Caco-2 (cell line): ENCODE results near the gene PTPN13. TPM values are rescaled to one million over a fixed set of nuclear protein-coding genes. Genes with fewer than 3 reads are reported as not detected.

Experiments
- BruUV-seq: library from RNA; stranded (reverse); fragments of 400-500 nt; replicated peaks from 2 replicates; lab custom pipeline; 2021; lab: Mats Ljungman, UMichigan
- CTCF ChIA-PET: fragments of 300-600 bp; sonication (Branson Sonifier 250); formaldehyde crosslinking; loops from one replicate; lab custom pipeline; 2022; ENCODE audit warnings: antibody characterized with exemption; lab: Charles Lee
- POLR2A ChIA-PET: fragments of 300-600 bp; sonication (Branson Sonifier 250); formaldehyde crosslinking; loops from one replicate; lab custom pipeline; 2022; ENCODE audit warnings: antibody characterized with exemption; lab: Charles Lee
- DNase-seq, 2 experiments: peaks; one replicate each; pipeline versions ENCODE4 v3.0.0 to v3.0.0-alpha.2; 2020 to 2022
- H3K27me3 ChIP-seq: replicated peaks from 2 replicates; pipeline ENCODE4 v1.6.0; 2011; ENCODE audit warnings: low read length; ENCODE audit not compliant: control insufficient read depth, insufficient read depth
- H3K36me3 ChIP-seq: 2 replicates; pipeline ENCODE4 v1.5.1; 2011; ENCODE audit warnings: low read length; ENCODE audit not compliant: control insufficient read depth, insufficient read depth
- H3K4me1 ChIP-seq: fragments of 250-450 bp; sonication (Bioruptor Pico); 2 replicates; pipeline ENCODE4 v1.5.1; 2020; ENCODE audit warnings: mild to moderate bottlenecking
- H3K4me3 ChIP-seq: 2 replicates; pipeline ENCODE4 v1.5.1; 2011; ENCODE audit warnings: low read depth, mild to moderate bottlenecking, control low read depth, low read length
- H3K9me3 ChIP-seq: fragments of 250-450 bp; sonication (Bioruptor Pico); 2 replicates; pipeline ENCODE4 v1.5.1; 2020; ENCODE audit warnings: mild to moderate bottlenecking, moderate library complexity
- H3K27ac Mint-ChIP-seq: one replicate; pipeline ENCODE4 v1.8.0; 2022; ENCODE audit warnings: mixed read lengths; ENCODE audit not compliant: unreplicated experiment
- H3K27me3 Mint-ChIP-seq: one replicate; pipeline ENCODE4 v1.8.0; 2022; ENCODE audit warnings: mixed read lengths; ENCODE audit not compliant: insufficient read depth, unreplicated experiment
- H3K36me3 Mint-ChIP-seq: one replicate; pipeline ENCODE4 v1.8.0; 2022; ENCODE audit warnings: mild to moderate bottlenecking, mixed read lengths; ENCODE audit not compliant: insufficient read depth, unreplicated experiment
- H3K4me1 Mint-ChIP-seq: one replicate; pipeline ENCODE4 v1.8.0; 2022; ENCODE audit warnings: low read depth, mixed read lengths; ENCODE audit not compliant: unreplicated experiment
- H3K4me3 Mint-ChIP-seq: one replicate; pipeline ENCODE4 v1.8.0; 2022; ENCODE audit warnings: mild to moderate bottlenecking, moderate library complexity, mixed read lengths; ENCODE audit not compliant: unreplicated experiment
- H3K9me3 Mint-ChIP-seq: one replicate; pipeline ENCODE4 v1.8.0; 2022; ENCODE audit warnings: mixed read lengths; ENCODE audit not compliant: unreplicated experiment
- intact Hi-C: fragments of 100-400 bp; cut with micrococcal nuclease; formaldehyde crosslinking; loops from one replicate; pipeline ENCODE4 v1.10.0; 2022; ENCODE audit not compliant: unreplicated experiment
- total RNA-seq: library from RNA; stranded (reverse); gene quantifications from 2 replicates; pipeline ENCODE4 v1.2.3, GENCODE V29; 2022
- TF ChIP-seq, protein P1 (sequence below), 2 experiments: fragments of 200-600 bp in 1 of 2; IDR thresholded peaks; 1 replicate in 1 of 2; 2 replicates in 1 of 2; pipeline versions ENCODE4 v1.5.1 to v1.8.0; 2011 to 2022; ENCODE audit warnings: antibody characterized with exemption in 1 of 2, control low read depth in 1 of 2, inconsistent platforms in 1 of 2, low read depth in 1 of 2, low read length in 1 of 2, mild to moderate bottlenecking in 1 of 2, moderate library complexity in 1 of 2; ENCODE audit not compliant: insufficient read depth in 1 of 2, severe bottlenecking in 1 of 2, unreplicated experiment in 1 of 2

The PTPN13 gene
- total RNA-seq, 1 experiment from 2014 or later = 12.1 TPM

- H3K9me3 ChIP-seq = no peaks in the 10 kb centered on the region
- TF ChIP-seq, protein P1, sequence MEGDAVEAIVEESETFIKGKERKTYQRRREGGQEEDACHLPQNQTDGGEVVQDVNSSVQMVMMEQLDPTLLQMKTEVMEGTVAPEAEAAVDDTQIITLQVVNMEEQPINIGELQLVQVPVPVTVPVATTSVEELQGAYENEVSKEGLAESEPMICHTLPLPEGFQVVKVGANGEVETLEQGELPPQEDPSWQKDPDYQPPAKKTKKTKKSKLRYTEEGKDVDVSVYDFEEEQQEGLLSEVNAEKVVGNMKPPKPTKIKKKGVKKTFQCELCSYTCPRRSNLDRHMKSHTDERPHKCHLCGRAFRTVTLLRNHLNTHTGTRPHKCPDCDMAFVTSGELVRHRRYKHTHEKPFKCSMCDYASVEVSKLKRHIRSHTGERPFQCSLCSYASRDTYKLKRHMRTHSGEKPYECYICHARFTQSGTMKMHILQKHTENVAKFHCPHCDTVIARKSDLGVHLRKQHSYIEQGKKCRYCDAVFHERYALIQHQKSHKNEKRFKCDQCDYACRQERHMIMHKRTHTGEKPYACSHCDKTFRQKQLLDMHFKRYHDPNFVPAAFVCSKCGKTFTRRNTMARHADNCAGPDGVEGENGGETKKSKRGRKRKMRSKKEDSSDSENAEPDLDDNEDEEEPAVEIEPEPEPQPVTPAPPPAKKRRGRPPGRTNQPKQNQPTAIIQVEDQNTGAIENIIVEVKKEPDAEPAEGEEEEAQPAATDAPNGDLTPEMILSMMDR (IDR thresholded peaks at IDR 0.05; ENCODE audit: insufficient read depth in 1 of 2, low read depth in 1 of 2, low read length in 1 of 2, severe bottlenecking in 1 of 2, unreplicated experiment in 1 of 2) = no peak
- H3K27me3 ChIP-seq = no peaks in the 10 kb centered on the region
- Mint-ChIP-seq H3K4me3 (no peak overlapping the region), H3K36me3 (no peaks in the 10 kb centered on the region), H3K27me3 (no peaks in the 10 kb centered on the region), H3K27ac (no peak overlapping the region), H3K4me1 (peaks cover 6% of the 10 kb centered on the region), H3K9me3 (no peaks in the 10 kb centered on the region)
- H3K36me3 ChIP-seq = no peaks in the 10 kb centered on the region
- no peaks in the 10 kb centered on the region; the same call in 1 of the 2 replicates for H3K4me1 ChIP-seq
- POLR2A ChIA-PET = no interaction called here
- intact Hi-C loops = no loop called here
- no peak for DNase-seq
- no peak overlapping the region for H3K4me3 ChIP-seq
- BruUV-seq = no TSS peak
- CTCF ChIA-PET = interaction anchor here (0.7 kb wide), 1 partner anchor 35 kb away, joined by 3 read pairs; no protein-coding TSS in a partner anchor
These were observed 29.3 kb upstream of the PTPN13 start for GRCh38 chr4:86564795-86565194.

DNA sequence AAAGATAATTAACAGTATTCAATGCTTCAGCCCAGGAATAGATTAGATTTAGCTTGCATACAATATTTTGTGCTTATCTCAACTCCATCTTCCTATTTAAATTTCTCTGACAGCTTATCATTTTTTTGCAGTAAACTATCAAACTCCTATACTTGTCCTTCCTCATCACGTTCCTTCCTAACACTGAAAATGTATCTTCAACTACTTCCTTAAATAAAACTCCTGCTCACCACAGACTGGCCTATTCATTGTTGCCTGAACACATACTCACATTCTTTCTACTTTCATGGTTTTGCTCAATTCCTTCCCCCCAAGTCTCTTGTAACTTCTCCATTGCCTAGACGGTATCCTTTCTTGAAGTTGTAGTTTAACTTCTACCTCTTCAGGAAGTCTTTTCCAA is 28.5 kb upstream of the PTPN13 start:
- H3K4me3 Mint-ChIP-seq = no peak overlapping the region
- ChIA-PET CTCF (interaction anchor here (0.7 kb wide), 1 partner anchor 36 kb away, joined by 3 read pairs; no protein-coding TSS in a partner anchor), POLR2A (no interaction called here)
- no peak overlapping the region for H3K27ac Mint-ChIP-seq
- no peaks in the 10 kb centered on the region for H3K9me3 ChIP-seq
- intact Hi-C loops = no loop called here
- H3K4me1 Mint-ChIP-seq = peaks cover 6% of the 10 kb centered on the region
- H3K9me3 Mint-ChIP-seq = no peaks in the 10 kb centered on the region
- no peak for DNase-seq
- TF ChIP-seq, protein P1 (IDR thresholded peaks at IDR 0.05; ENCODE audit: insufficient read depth in 1 of 2, low read depth in 1 of 2, low read length in 1 of 2, severe bottlenecking in 1 of 2, unreplicated experiment in 1 of 2) = no peak
- H3K27me3 Mint-ChIP-seq = no peaks in the 10 kb centered on the region
- H3K4me1 ChIP-seq = no peaks in the 10 kb centered on the region
- H3K36me3 Mint-ChIP-seq = no peaks in the 10 kb centered on the region
- no peaks in the 10 kb centered on the region for H3K36me3 ChIP-seq
- no peak overlapping the region for H3K4me3 ChIP-seq
- H3K27me3 ChIP-seq = no peaks in the 10 kb centered on the region
- no TSS peak for BruUV-seq

DNA sequence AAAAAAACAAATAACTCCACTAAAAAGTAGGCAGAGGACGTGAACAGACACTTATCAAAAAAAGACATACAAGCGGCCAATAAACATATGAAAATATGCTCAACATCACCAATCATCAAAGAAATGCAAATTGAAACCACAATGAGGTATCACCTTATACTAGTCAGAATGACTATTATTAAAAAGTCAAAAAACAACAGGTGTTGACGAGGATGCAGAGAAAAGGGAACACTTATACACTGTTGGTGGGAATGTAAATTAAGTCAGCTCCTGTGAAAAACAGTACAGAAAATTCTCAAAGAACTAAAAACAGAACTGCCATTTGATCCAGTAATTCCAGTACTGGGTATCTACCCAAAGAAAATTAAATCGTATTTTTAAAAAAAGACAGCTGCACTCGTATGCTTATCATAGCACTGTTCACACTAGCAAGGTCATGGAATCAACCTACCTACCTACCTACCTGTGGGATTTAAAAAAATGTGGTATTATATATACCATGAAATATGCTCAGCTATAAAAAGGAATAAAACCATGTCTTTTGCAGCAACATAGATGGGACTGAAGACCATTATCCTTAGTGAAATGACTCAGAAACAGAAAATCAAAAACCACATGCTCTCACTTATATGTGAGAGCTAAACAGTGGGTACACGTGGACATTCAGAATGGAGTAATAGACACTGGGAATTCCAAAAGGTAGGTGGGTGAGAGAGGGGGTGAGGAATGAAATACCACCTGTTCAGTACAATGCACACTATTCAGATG is 24.8 kb upstream of the PTPN13 start:
- Histone ChIP-seq H3K4me1 (no peaks in the 10 kb centered on the region), H3K4me3 (no peak overlapping the region), H3K27me3 (no peaks in the 10 kb centered on the region), H3K9me3 (no peaks in the 10 kb centered on the region), H3K36me3 (no peaks in the 10 kb centered on the region)
- intact Hi-C loops = no loop called here
- POLR2A ChIA-PET = no interaction called here
- Mint-ChIP-seq H3K4me3 (no peak overlapping the region), H3K27ac (no peak overlapping the region), H3K4me1 (peaks cover 4% of the 10 kb centered on the region), H3K9me3 (no peaks in the 10 kb centered on the region), H3K27me3 (no peaks in the 10 kb centered on the region), H3K36me3 (no peaks in the 10 kb centered on the region)
- no peak for DNase-seq
- CTCF ChIA-PET = no interaction called here
- TF ChIP-seq, protein P1 (IDR thresholded peaks at IDR 0.05; ENCODE audit: insufficient read depth in 1 of 2, low read depth in 1 of 2, low read length in 1 of 2, severe bottlenecking in 1 of 2, unreplicated experiment in 1 of 2) = no peak
- no TSS peak for BruUV-seq
